ENCODE measurements around the gene SCN3B.
A peak's percentile ranks its signal among the peaks of the same experiment; 100 is the strongest.

SCN3B gene

GRCh38 chr11:123594921-123595320, 59.5 kb downstream of the SCN3B start:
- no peak for DNase-seq (ENCODE audit: low read depth)
- no peak overlapping the region for H3K4me3 ChIP-seq (ENCODE audit: control insufficient read depth, low read depth, low read length)
- no peak for TF ChIP-seq CTCF (conservative IDR thresholded peaks at IDR 0.05; ENCODE audit: control insufficient read depth, insufficient read depth, low read depth, low read length)

DNA sequence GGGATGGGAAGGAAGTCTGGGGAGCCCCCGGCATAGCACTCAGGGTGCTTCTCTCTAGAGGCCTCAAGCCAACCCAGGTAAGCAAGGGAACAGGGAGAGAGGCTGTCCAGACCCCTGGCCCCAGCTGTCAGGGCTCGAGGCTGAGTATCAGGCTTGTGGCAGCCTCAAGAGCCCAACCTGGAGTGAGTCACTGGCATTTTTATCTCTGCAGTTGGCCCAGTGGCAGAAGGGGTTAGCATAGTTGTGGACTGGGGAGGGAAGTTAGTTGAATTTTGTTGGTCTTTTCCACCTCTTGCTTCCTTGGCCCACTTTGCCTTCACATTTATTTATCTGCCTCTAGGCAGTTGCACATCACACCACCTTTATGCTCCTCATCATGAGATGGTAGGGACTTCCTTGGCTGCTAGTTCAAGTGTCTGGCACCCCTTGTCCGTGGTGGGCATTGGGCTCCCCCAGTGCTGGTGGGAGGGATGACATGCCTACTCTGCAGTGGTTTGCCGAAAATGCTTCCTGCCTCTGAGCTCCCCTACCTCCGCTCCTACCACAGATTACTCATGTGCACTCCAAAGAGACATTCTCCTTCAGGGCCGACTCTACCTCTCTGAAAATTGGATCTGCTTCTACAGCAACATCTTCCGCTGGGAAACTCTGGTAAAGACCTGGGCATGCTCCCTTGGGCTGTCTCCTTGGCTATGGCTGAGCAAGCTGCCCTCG, 60.1 kb downstream of the SCN3B start:
- no peak for DNase-seq (ENCODE audit: low read depth)

DNA sequence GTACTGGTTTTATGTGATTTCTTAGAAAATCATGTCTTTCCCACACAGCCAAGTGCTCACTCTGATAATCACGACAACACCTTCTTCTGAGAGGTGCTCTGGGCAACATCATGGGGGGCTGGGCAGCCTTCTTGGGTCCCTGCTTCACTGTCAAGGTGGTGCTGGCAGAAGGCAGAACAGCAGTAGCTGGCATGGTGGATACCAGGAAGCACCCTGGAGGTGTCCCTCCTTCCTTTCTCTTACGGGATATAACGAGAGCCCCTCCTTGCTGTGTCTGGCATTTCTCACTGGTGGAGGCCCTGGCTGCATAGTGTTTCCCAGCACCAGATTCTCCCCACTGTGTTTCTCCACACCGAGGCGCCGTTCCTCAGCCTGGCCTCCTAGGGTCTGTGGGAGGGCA, 60.9 kb downstream of the SCN3B start:
- no peak for TF ChIP-seq CTCF (conservative IDR thresholded peaks at IDR 0.05; ENCODE audit: control insufficient read depth, insufficient read depth, low read depth, low read length)
- H3K4me3 ChIP-seq (ENCODE audit: control insufficient read depth, low read depth, low read length) = no peak overlapping the region
- DNase-seq (ENCODE audit: low read depth) = no peak

More for the DNA sequence above, 60.1 kb downstream of the SCN3B start:
- TF ChIP-seq CTCF (conservative IDR thresholded peaks at IDR 0.05; ENCODE audit: control insufficient read depth, insufficient read depth, low read depth, low read length) = no peak
- no peak overlapping the region for H3K4me3 ChIP-seq (ENCODE audit: control insufficient read depth, low read depth, low read length)

- H3K4me3 ChIP-seq (ENCODE audit: control insufficient read depth, low read depth, low read length) = no peak overlapping the region
- TF ChIP-seq CTCF (conservative IDR thresholded peaks at IDR 0.05; ENCODE audit: control insufficient read depth, insufficient read depth, low read depth, low read length) = no peak
- DNase-seq (ENCODE audit: low read depth) = peak; percentile 16
Observed at GRCh38 chr11:123590296-123590912, 64.0 kb downstream of the SCN3B start.

- no peak for DNase-seq (ENCODE audit: low read depth)
- no peak overlapping the region for H3K4me3 ChIP-seq (ENCODE audit: control insufficient read depth, low read depth, low read length)
- no peak for TF ChIP-seq CTCF (conservative IDR thresholded peaks at IDR 0.05; ENCODE audit: control insufficient read depth, insufficient read depth, low read depth, low read length)
Observed at GRCh38 chr11:123588864-123589262, 65.6 kb downstream of the SCN3B start.

GRCh38 chr11:123588117-123588863, 66.1 kb downstream of the SCN3B start:
- no peak for TF ChIP-seq CTCF (conservative IDR thresholded peaks at IDR 0.05; ENCODE audit: control insufficient read depth, insufficient read depth, low read depth, low read length)
- DNase-seq (ENCODE audit: low read depth) = no peak
- no peak overlapping the region for H3K4me3 ChIP-seq (ENCODE audit: control insufficient read depth, low read depth, low read length)

All from fibroblast of mammary gland (primary cell).